Measurements from ENCODE around the gene CTNNBL1. TPM values are rescaled to one million over a fixed set of nuclear protein-coding genes. Genes with fewer than 3 reads are reported as not detected.

CTNNBL1 gene
- polyA plus RNA-seq, 2 donors: 30.2 to 39.6 TPM

GRCh38 chr20:37837924-37838323, 144.1 kb downstream of the CTNNBL1 start:
- H3K27ac ChIP-seq (ENCODE audit: low read depth in 2 of 2, low read length in 1 of 2): no peak overlapping the region
- WGBS, 2 donors: 67 to 82% methylated on average over 8 of the region's 8 CpGs
- no peaks in the 10 kb centered on the region for H3K27me3 ChIP-seq (ENCODE audit: control insufficient read depth in 1 of 2, insufficient read depth in 2 of 2, low read length in 2 of 2)

GRCh38 chr20:37838769-37839431, 145.1 kb downstream of the CTNNBL1 start:
- 87 to 88% methylated on average over 6 of the region's 6 CpGs for WGBS, 2 donors
- H3K27ac ChIP-seq (ENCODE audit: low read depth in 2 of 2, low read length in 1 of 2): no peak overlapping the region

More at GRCh38 chr20:37837924-37838323, 144.1 kb downstream of the CTNNBL1 start:
- Histone ChIP-seq H3K9me3 (ENCODE audit: control insufficient read depth in 2 of 2, insufficient read depth in 1 of 2, low read depth in 1 of 2, low read length in 1 of 2) (no peaks in the 10 kb centered on the region), H3K4me3 (ENCODE audit: low read depth in 1 of 2, low read length in 2 of 2) (no peak overlapping the region), H3K36me3 (ENCODE audit: control insufficient read depth in 2 of 2, insufficient read depth in 2 of 2, low read length in 1 of 2) (peaks cover 0 to 12% of the 10 kb centered on the region in 2 donors), H3K4me1 (ENCODE audit: control insufficient read depth in 2 of 2, insufficient read depth in 2 of 2, low read length in 1 of 2) (no peaks in the 10 kb centered on the region)

GRCh38 chr20:37839432-37839827, 145.6 kb downstream of the CTNNBL1 start:
- H3K27me3 ChIP-seq (ENCODE audit: control insufficient read depth in 1 of 2, insufficient read depth in 2 of 2, low read length in 2 of 2): no peaks in the 10 kb centered on the region
- H3K27ac ChIP-seq (ENCODE audit: low read depth in 2 of 2, low read length in 1 of 2): no peak overlapping the region
- H3K36me3 ChIP-seq (ENCODE audit: control insufficient read depth in 2 of 2, insufficient read depth in 2 of 2, low read length in 1 of 2): peaks cover 0 to 13% of the 10 kb centered on the region in 2 donors
- H3K9me3 ChIP-seq (ENCODE audit: control insufficient read depth in 2 of 2, insufficient read depth in 1 of 2, low read depth in 1 of 2, low read length in 1 of 2): no peaks in the 10 kb centered on the region
- WGBS, 2 donors: 87 to 93% methylated on average over 3 of the region's 3 CpGs
- no peaks in the 10 kb centered on the region for H3K4me1 ChIP-seq (ENCODE audit: control insufficient read depth in 2 of 2, insufficient read depth in 2 of 2, low read length in 1 of 2)
- H3K4me3 ChIP-seq (ENCODE audit: low read depth in 1 of 2, low read length in 2 of 2): no peak overlapping the region

More at GRCh38 chr20:37838769-37839431, 145.1 kb downstream of the CTNNBL1 start:
- H3K4me3 ChIP-seq (ENCODE audit: low read depth in 1 of 2, low read length in 2 of 2): no peak overlapping the region
- H3K4me1 ChIP-seq (ENCODE audit: control insufficient read depth in 2 of 2, insufficient read depth in 2 of 2, low read length in 1 of 2): no peaks in the 10 kb centered on the region
- H3K36me3 ChIP-seq (ENCODE audit: control insufficient read depth in 2 of 2, insufficient read depth in 2 of 2, low read length in 1 of 2): peaks cover 0 to 13% of the 10 kb centered on the region in 2 donors
- H3K9me3 ChIP-seq (ENCODE audit: control insufficient read depth in 2 of 2, insufficient read depth in 1 of 2, low read depth in 1 of 2, low read length in 1 of 2): no peaks in the 10 kb centered on the region
- no peaks in the 10 kb centered on the region for H3K27me3 ChIP-seq (ENCODE audit: control insufficient read depth in 1 of 2, insufficient read depth in 2 of 2, low read length in 2 of 2)

- H3K4me1 ChIP-seq (ENCODE audit: control insufficient read depth in 2 of 2, insufficient read depth in 2 of 2, low read length in 1 of 2): no peaks in the 10 kb centered on the region
- H3K27ac ChIP-seq (ENCODE audit: low read depth in 2 of 2, low read length in 1 of 2): no peak overlapping the region
- peaks cover 0 to 13% of the 10 kb centered on the region in 2 donors for H3K36me3 ChIP-seq (ENCODE audit: control insufficient read depth in 2 of 2, insufficient read depth in 2 of 2, low read length in 1 of 2)
- H3K4me3 ChIP-seq (ENCODE audit: low read depth in 1 of 2, low read length in 2 of 2): no peak overlapping the region
- H3K27me3 ChIP-seq (ENCODE audit: control insufficient read depth in 1 of 2, insufficient read depth in 2 of 2, low read length in 2 of 2): no peaks in the 10 kb centered on the region
- 91 to 93% methylated on average over 7 of the region's 7 CpGs for WGBS, 2 donors
- H3K9me3 ChIP-seq (ENCODE audit: control insufficient read depth in 2 of 2, insufficient read depth in 1 of 2, low read depth in 1 of 2, low read length in 1 of 2): no peaks in the 10 kb centered on the region
Measured at GRCh38 chr20:37839955-37840354, 146.1 kb downstream of the CTNNBL1 start.

- Histone ChIP-seq H3K27ac (ENCODE audit: low read depth in 2 of 2, low read length in 1 of 2) (no peak overlapping the region), H3K4me3 (ENCODE audit: low read depth in 1 of 2, low read length in 2 of 2) (no peak overlapping the region), H3K4me1 (ENCODE audit: control insufficient read depth in 2 of 2, insufficient read depth in 2 of 2, low read length in 1 of 2) (no peaks in the 10 kb centered on the region), H3K27me3 (ENCODE audit: control insufficient read depth in 1 of 2, insufficient read depth in 2 of 2, low read length in 2 of 2) (no peaks in the 10 kb centered on the region), H3K9me3 (ENCODE audit: control insufficient read depth in 2 of 2, insufficient read depth in 1 of 2, low read depth in 1 of 2, low read length in 1 of 2) (no peaks in the 10 kb centered on the region), H3K36me3 (ENCODE audit: control insufficient read depth in 2 of 2, insufficient read depth in 2 of 2, low read length in 1 of 2) (peaks cover 0 to 21% of the 10 kb centered on the region in 2 donors)
Measured at GRCh38 chr20:37841389-37841788, 147.6 kb downstream of the CTNNBL1 start.

- H3K4me3 ChIP-seq (ENCODE audit: low read depth in 1 of 2, low read length in 2 of 2): no peak overlapping the region
- peaks cover 0 to 21% of the 10 kb centered on the region in 2 donors for H3K36me3 ChIP-seq (ENCODE audit: control insufficient read depth in 2 of 2, insufficient read depth in 2 of 2, low read length in 1 of 2)
- H3K4me1 ChIP-seq (ENCODE audit: control insufficient read depth in 2 of 2, insufficient read depth in 2 of 2, low read length in 1 of 2): no peaks in the 10 kb centered on the region
- H3K9me3 ChIP-seq (ENCODE audit: control insufficient read depth in 2 of 2, insufficient read depth in 1 of 2, low read depth in 1 of 2, low read length in 1 of 2): no peaks in the 10 kb centered on the region
- H3K27me3 ChIP-seq (ENCODE audit: control insufficient read depth in 1 of 2, insufficient read depth in 2 of 2, low read length in 2 of 2): no peaks in the 10 kb centered on the region
- no peak overlapping the region for H3K27ac ChIP-seq (ENCODE audit: low read depth in 2 of 2, low read length in 1 of 2)
- 78 to 87% methylated on average over 6 of the region's 6 CpGs for WGBS, 2 donors
Measured at GRCh38 chr20:37841971-37842370, 148.1 kb downstream of the CTNNBL1 start.

GRCh38 chr20:37845241-37845681, 151.4 kb downstream of the CTNNBL1 start:
- Histone ChIP-seq H3K9me3 (ENCODE audit: control insufficient read depth in 2 of 2, insufficient read depth in 1 of 2, low read depth in 1 of 2, low read length in 1 of 2) (no peaks in the 10 kb centered on the region), H3K36me3 (ENCODE audit: control insufficient read depth in 2 of 2, insufficient read depth in 2 of 2, low read length in 1 of 2) (peaks cover 0 to 21% of the 10 kb centered on the region in 2 donors), H3K27ac (ENCODE audit: low read depth in 2 of 2, low read length in 1 of 2) (no peak overlapping the region), H3K4me3 (ENCODE audit: low read depth in 1 of 2, low read length in 2 of 2) (no peak overlapping the region), H3K4me1 (ENCODE audit: control insufficient read depth in 2 of 2, insufficient read depth in 2 of 2, low read length in 1 of 2) (no peaks in the 10 kb centered on the region), H3K27me3 (ENCODE audit: control insufficient read depth in 1 of 2, insufficient read depth in 2 of 2, low read length in 2 of 2) (no peaks in the 10 kb centered on the region)
- WGBS, 2 donors: 64 to 79% methylated on average over 10 of the region's 10 CpGs

- 95 to 97% methylated on average over 5 of the region's 5 CpGs for WGBS, 2 donors
- Histone ChIP-seq H3K36me3 (ENCODE audit: control insufficient read depth in 2 of 2, insufficient read depth in 2 of 2, low read length in 1 of 2) (peaks cover 0 to 25% of the 10 kb centered on the region in 2 donors), H3K4me3 (ENCODE audit: low read depth in 1 of 2, low read length in 2 of 2) (no peak overlapping the region), H3K27me3 (ENCODE audit: control insufficient read depth in 1 of 2, insufficient read depth in 2 of 2, low read length in 2 of 2) (no peaks in the 10 kb centered on the region), H3K27ac (ENCODE audit: low read depth in 2 of 2, low read length in 1 of 2) (no peak overlapping the region), H3K4me1 (ENCODE audit: control insufficient read depth in 2 of 2, insufficient read depth in 2 of 2, low read length in 1 of 2) (no peaks in the 10 kb centered on the region), H3K9me3 (ENCODE audit: control insufficient read depth in 2 of 2, insufficient read depth in 1 of 2, low read depth in 1 of 2, low read length in 1 of 2) (no peaks in the 10 kb centered on the region)
Measured at GRCh38 chr20:37845878-37846277, 152.0 kb downstream of the CTNNBL1 start.

GRCh38 chr20:37846573-37846972, 152.7 kb downstream of the CTNNBL1 start:
- Histone ChIP-seq H3K27me3 (ENCODE audit: control insufficient read depth in 1 of 2, insufficient read depth in 2 of 2, low read length in 2 of 2) (no peaks in the 10 kb centered on the region), H3K27ac (ENCODE audit: low read depth in 2 of 2, low read length in 1 of 2) (no peak overlapping the region), H3K36me3 (ENCODE audit: control insufficient read depth in 2 of 2, insufficient read depth in 2 of 2, low read length in 1 of 2) (peaks cover 0 to 26% of the 10 kb centered on the region in 2 donors), H3K4me3 (ENCODE audit: low read depth in 1 of 2, low read length in 2 of 2) (no peak overlapping the region), H3K9me3 (ENCODE audit: control insufficient read depth in 2 of 2, insufficient read depth in 1 of 2, low read depth in 1 of 2, low read length in 1 of 2) (no peaks in the 10 kb centered on the region), H3K4me1 (ENCODE audit: control insufficient read depth in 2 of 2, insufficient read depth in 2 of 2, low read length in 1 of 2) (no peaks in the 10 kb centered on the region)
- WGBS, 2 donors: 88 to 90% methylated on average over 4 of the region's 4 CpGs

GRCh38 chr20:37848706-37849105, 154.9 kb downstream of the CTNNBL1 start:
- Histone ChIP-seq H3K4me3 (ENCODE audit: low read depth in 1 of 2, low read length in 2 of 2) (no peak overlapping the region), H3K27me3 (ENCODE audit: control insufficient read depth in 1 of 2, insufficient read depth in 2 of 2, low read length in 2 of 2) (no peaks in the 10 kb centered on the region), H3K36me3 (ENCODE audit: control insufficient read depth in 2 of 2, insufficient read depth in 2 of 2, low read length in 1 of 2) (peaks cover under 1 to 20% of the 10 kb centered on the region in 2 donors), H3K27ac (ENCODE audit: low read depth in 2 of 2, low read length in 1 of 2) (no peak overlapping the region), H3K9me3 (ENCODE audit: control insufficient read depth in 2 of 2, insufficient read depth in 1 of 2, low read depth in 1 of 2, low read length in 1 of 2) (no peaks in the 10 kb centered on the region), H3K4me1 (ENCODE audit: control insufficient read depth in 2 of 2, insufficient read depth in 2 of 2, low read length in 1 of 2) (no peaks in the 10 kb centered on the region)
- WGBS, 2 donors: 77 to 79% methylated on average over 5 of the region's 5 CpGs

Data from esophagus (tissue), 2 donors.